HepG2 (cell line): ENCODE data around the gene CNNM1. TPM values are rescaled to one million over a fixed set of nuclear protein-coding genes. Genes with fewer than 3 reads are reported as not detected.

Source experiments
- CBFB ChIP-seq: sonication (generic); formaldehyde crosslinking; IDR thresholded peaks from 2 replicates; pipeline ENCODE4 v1.4.0; 2020; ENCODE audit warnings: missing genetic modification reagents
- CERS6 ChIP-seq: sonication (generic); formaldehyde crosslinking; IDR thresholded peaks from 2 replicates; pipeline ENCODE4 v1.5.0; 2020; ENCODE audit warnings: missing genetic modification reagents
- DR1 ChIP-seq: sonication (generic); formaldehyde crosslinking; IDR thresholded peaks from 2 replicates; pipeline ENCODE4 v1.8.0; 2021; ENCODE audit warnings: mild to moderate bottlenecking, missing genetic modification reagents, inconsistent platforms
- ETV6 ChIP-seq: sonication (generic); formaldehyde crosslinking; conservative IDR thresholded peaks from 2 replicates; pipeline ENCODE4 v1.4.0; 2020; ENCODE audit warnings: missing genetic modification reagents
- KAT2B ChIP-seq: fragments of 150-350 bp; IDR thresholded peaks from 2 replicates; pipeline ENCODE4 v1.6.1; 2014; ENCODE audit warnings: low read depth, low read length, borderline replicate concordance
- KDM2A ChIP-seq: sonication (generic); formaldehyde crosslinking; IDR thresholded peaks from 2 replicates; pipeline ENCODE4 v1.4.0; 2020; ENCODE audit warnings: low read depth, missing genetic modification reagents, borderline replicate concordance
- KLF16 ChIP-seq, 2 experiments: sonication (generic) in 1 of 2; formaldehyde crosslinking in 1 of 2; IDR thresholded peaks; 2 replicates each; pipeline versions ENCODE4 v1.6.1 to v1.8.0; 2016 to 2023; ENCODE audit warnings: missing genetic modification reagents in 2 of 2, missing compliant biosample characterization in 1 of 2
- MXD3 ChIP-seq: IDR thresholded peaks from 2 replicates; pipeline ENCODE4 v1.6.1; 2016; ENCODE audit warnings: mild to moderate bottlenecking, missing biosample characterization, missing genetic modification reagents
- PITX1 ChIP-seq: sonication (generic); formaldehyde crosslinking; IDR thresholded peaks from 2 replicates; pipeline ENCODE4 v1.5.1; 2020; ENCODE audit warnings: mild to moderate bottlenecking, missing genetic modification reagents
- POLR2AphosphoS5 ChIP-seq: IDR thresholded peaks from 2 replicates; pipeline ENCODE4 v1.6.1; 2012; ENCODE audit warnings: low read depth, low read length
- RAD51 ChIP-seq: fragments of 450-650 bp; IDR thresholded peaks from 2 replicates; pipeline ENCODE4 v1.6.1; 2016; ENCODE audit warnings: borderline replicate concordance
- RCOR2 ChIP-seq: IDR thresholded peaks from 2 replicates; pipeline ENCODE4 v1.6.1; 2016; ENCODE audit warnings: missing biosample characterization, missing genetic modification reagents
- RXRB ChIP-seq: IDR thresholded peaks from 2 replicates; pipeline ENCODE4 v1.6.1; 2016; ENCODE audit warnings: borderline replicate concordance, missing genetic modification reagents, missing compliant biosample characterization
- SSRP1 ChIP-seq: IDR thresholded peaks from 2 replicates; pipeline ENCODE4 v1.6.1; 2016; ENCODE audit warnings: control low read depth
- TAF1 ChIP-seq: sonication (generic); formaldehyde crosslinking; IDR thresholded peaks from 2 replicates; pipeline ENCODE4 v1.4.0; 2020; ENCODE audit warnings: missing genetic modification reagents
- YEATS2 ChIP-seq: sonication (generic); formaldehyde crosslinking; IDR thresholded peaks from 2 replicates; pipeline ENCODE4 v1.4.0; 2020; ENCODE audit warnings: missing genetic modification reagents, borderline replicate concordance
- ZBTB26 ChIP-seq: IDR thresholded peaks from 2 replicates; pipeline ENCODE4 v1.6.1; 2016; ENCODE audit warnings: missing compliant biosample characterization, missing genetic modification reagents, borderline replicate concordance
- ZC3H4 ChIP-seq: sonication (generic); formaldehyde crosslinking; IDR thresholded peaks from 2 replicates; pipeline ENCODE4 v1.4.0; 2020; ENCODE audit warnings: missing genetic modification reagents, borderline replicate concordance
- ZFYVE20 ChIP-seq: sonication (generic); formaldehyde crosslinking; IDR thresholded peaks from 2 replicates; pipeline ENCODE4 v1.8.0; 2023; ENCODE audit warnings: low read depth, mild to moderate bottlenecking, moderate library complexity, missing genetic modification reagents, borderline replicate concordance
- ZIK1 ChIP-seq: sonication (generic); formaldehyde crosslinking; IDR thresholded peaks from 2 replicates; pipeline ENCODE4 v1.5.0; 2020; ENCODE audit warnings: mild to moderate bottlenecking, low read depth, missing genetic modification reagents, borderline replicate concordance
- ZNF30 ChIP-seq: sonication (generic); formaldehyde crosslinking; IDR thresholded peaks from 2 replicates; pipeline ENCODE4 v1.5.0; 2020; ENCODE audit warnings: mild to moderate bottlenecking, missing genetic modification reagents
- ZNF362 ChIP-seq: sonication (generic); formaldehyde crosslinking; IDR thresholded peaks from 2 replicates; pipeline ENCODE4 v1.4.0; 2020; ENCODE audit warnings: missing genetic modification reagents, mild to moderate bottlenecking, borderline replicate concordance
- ZNF670 ChIP-seq: sonication (generic); formaldehyde crosslinking; IDR thresholded peaks from 2 replicates; pipeline ENCODE4 v1.8.0; 2022; ENCODE audit warnings: mild to moderate bottlenecking, missing genetic modification reagents, borderline replicate concordance
- ZNF775 ChIP-seq: sonication (generic); formaldehyde crosslinking; IDR thresholded peaks from 2 replicates; pipeline ENCODE4 v1.4.0; 2020; ENCODE audit warnings: missing genetic modification reagents, mild to moderate bottlenecking, moderate library complexity, borderline replicate concordance
- polyA plus RNA-seq, 8 experiments: library from polyadenylated mRNA; depleted of rRNA in 3 of 8; stranded (reverse) in 7 of 8; unstranded in 1 of 8; fragments of >200 nt; fragmentation: Illumina TruSeq in 4 of 8; extraction: Trizol in 4 of 8; gene quantifications; 2 replicates each; pipeline versions ENCODE4 v1.2.1 to v1.2.3, GENCODE V29; 2011 to 2016; ENCODE audit warnings: low read depth in 4 of 8, missing spikeins in 1 of 8, mixed read lengths in 1 of 8; ENCODE audit not compliant: insufficient read depth in 1 of 8
- total RNA-seq, 5 experiments: library from RNA; depleted of rRNA; stranded (reverse); fragments of >200 nt; fragmentation: Illumina TruSeq; extraction: Trizol; gene quantifications; 2 replicates each; pipeline ENCODE4 v1.2.3, GENCODE V29; 2016; ENCODE audit warnings: low read depth in 1 of 5

CNNM1 gene
- total and polyA plus RNA-seq, 2 of the 13 experiments (the other 11 are each of a cell fraction or from before 2014, with no cell fraction given), result 4.3 to 9.6 TPM

DNA sequence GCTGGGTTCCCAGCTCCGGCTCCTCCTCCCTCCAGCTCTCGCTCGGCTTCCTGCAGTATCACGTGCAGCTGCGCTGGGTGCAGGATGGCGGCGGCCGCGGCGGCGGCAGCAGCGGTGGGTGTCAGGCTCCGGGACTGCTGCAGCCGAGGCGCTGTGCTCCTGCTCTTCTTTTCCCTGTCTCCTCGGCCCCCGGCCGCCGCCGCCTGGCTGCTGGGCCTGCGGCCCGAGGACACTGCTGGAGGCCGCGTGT, at the start of gene CNNM1 (continued):
- no peak for TF ChIP-seq ZFYVE20 (CRISPR knock-in tag)
- TF ChIP-seq RAD51, result no peak
- no peak for TF ChIP-seq ZNF670 (CRISPR knock-in tag)
- TF ChIP-seq TAF1 (CRISPR knock-in tag), result peak; percentile 73; the same call in 1 of the 2 replicates
- TF ChIP-seq PITX1 (CRISPR knock-in tag), result no peak; the same call in 1 of the 2 replicates
- peak; percentile 45 for TF ChIP-seq KDM2A
- TF ChIP-seq ZBTB26 (CRISPR knock-in tag), result peak; percentile 71; the same call in 1 of the 2 replicates
- TF ChIP-seq DR1, result peak; percentile 52; the same call in 1 of the 2 replicates
- TF ChIP-seq POLR2AphosphoS5, result peak; percentile 49; the same call in 1 of the 2 replicates
- TF ChIP-seq ETV6 (CRISPR knock-in tag), result no peak
- TF ChIP-seq ZNF775 (CRISPR knock-in tag), result no peak
- no peak for TF ChIP-seq ZNF362 (CRISPR knock-in tag)
- no peak for TF ChIP-seq KAT2B
- TF ChIP-seq SSRP1 (CRISPR knock-in tag), result no peak
- no peak for TF ChIP-seq ZC3H4 (CRISPR knock-in tag)
- TF ChIP-seq YEATS2 (CRISPR knock-in tag), result no peak
- no peak for TF ChIP-seq RCOR2
- TF ChIP-seq MXD3 (CRISPR knock-in tag), result peak; percentile 84
- TF ChIP-seq ZNF30 (CRISPR knock-in tag), result 0 out of 2 replicates have a peak, but pooled peaks have one; percentile 45
- TF ChIP-seq CERS6 (CRISPR knock-in tag), result no peak
- peak; percentile 64; the same call in 1 of the 2 replicates for TF ChIP-seq ZIK1 (CRISPR knock-in tag)
- TF ChIP-seq RXRB, result no peak
- TF ChIP-seq CBFB, result no peak
- peak in 1 of 2 experiments; percentile 71; a peak in 1 of 4 replicates for TF ChIP-seq KLF16 (CRISPR knock-in tag; IDR thresholded peaks at IDR 0.05)
